ENCODE data around the gene USP31.

Gene USP31

DNA sequence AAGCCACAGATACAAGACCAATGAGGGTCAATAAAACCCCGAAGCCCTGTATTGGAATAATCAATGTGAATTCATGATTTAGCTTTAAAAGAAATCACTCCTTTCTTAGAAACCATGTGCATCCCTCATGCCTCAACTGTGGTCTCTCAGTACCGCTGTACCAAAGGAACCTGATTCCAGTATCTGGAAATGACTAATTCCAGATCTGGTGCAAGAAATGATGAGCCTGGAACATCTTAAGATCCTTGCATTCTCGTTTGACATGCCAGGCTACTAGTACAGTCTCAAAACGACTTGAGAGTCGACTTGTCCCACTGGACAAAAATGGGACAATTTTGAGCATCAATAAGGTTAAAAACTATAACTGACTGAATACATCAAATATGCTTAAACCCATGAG, 21.2 kb downstream of the USP31 start:
- no peaks in the 10 kb centered on the region for H3K27me3 Mint-ChIP-seq
- no peak overlapping the region for H3K27ac Mint-ChIP-seq
- no peak for DNase-seq
- no peak overlapping the region for H3K4me3 Mint-ChIP-seq
- H3K9me3 Mint-ChIP-seq = no peaks in the 10 kb centered on the region
- H3K4me1 Mint-ChIP-seq = peaks cover 20% of the 10 kb centered on the region
- no peak for ATAC-seq

DNA sequence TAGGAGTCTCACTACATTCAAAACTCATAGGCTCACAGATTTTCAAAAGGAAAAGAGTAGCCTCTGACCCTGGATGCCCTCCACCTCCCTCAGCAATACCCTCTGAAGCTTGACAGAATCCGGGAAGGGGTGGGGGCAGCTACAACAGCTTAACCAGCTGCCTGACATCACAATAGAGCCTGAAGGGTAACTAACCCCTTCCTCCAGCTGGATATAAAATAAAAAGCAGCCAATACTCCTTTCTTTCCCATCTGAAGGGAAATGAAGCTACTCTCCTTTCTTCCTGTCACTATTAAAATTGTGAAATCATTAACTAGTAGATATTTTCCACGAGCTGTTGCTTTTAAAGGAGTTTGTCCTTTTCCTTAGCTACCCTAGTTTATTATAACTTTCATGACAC, 24.0 kb downstream of the USP31 start:
- Mint-ChIP-seq H3K4me1 (peaks cover 36% of the 10 kb centered on the region), H3K27me3 (no peaks in the 10 kb centered on the region), H3K4me3 (no peak overlapping the region), H3K27ac (no peak overlapping the region), H3K9me3 (no peaks in the 10 kb centered on the region)
- DNase-seq (no peak), ATAC-seq (no peak)

DNA sequence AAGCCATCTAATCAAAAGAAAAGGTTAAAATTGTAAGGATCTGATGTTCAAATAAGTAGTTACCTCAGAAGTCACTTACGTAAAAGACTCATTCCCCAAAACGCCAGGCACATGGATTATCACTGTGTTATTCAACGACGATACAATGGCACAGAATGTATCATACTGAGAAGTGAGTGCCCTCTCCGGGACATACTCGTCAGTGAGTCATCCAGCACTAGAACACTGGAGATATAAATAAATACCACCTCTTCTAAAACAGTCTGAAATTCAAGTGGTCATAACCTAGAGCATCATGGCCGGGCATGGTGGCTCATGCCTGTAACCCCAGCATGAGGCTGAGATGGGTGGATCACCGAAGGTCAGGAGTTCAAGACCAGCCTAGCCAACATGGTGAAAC, 24.9 kb downstream of the USP31 start:
- Mint-ChIP-seq H3K27ac (no peak overlapping the region), H3K4me3 (no peak overlapping the region), H3K9me3 (no peaks in the 10 kb centered on the region), H3K4me1 (peaks cover 38% of the 10 kb centered on the region), H3K27me3 (no peaks in the 10 kb centered on the region)
- DNase-seq (no peak), ATAC-seq (peak; percentile 40)

DNA sequence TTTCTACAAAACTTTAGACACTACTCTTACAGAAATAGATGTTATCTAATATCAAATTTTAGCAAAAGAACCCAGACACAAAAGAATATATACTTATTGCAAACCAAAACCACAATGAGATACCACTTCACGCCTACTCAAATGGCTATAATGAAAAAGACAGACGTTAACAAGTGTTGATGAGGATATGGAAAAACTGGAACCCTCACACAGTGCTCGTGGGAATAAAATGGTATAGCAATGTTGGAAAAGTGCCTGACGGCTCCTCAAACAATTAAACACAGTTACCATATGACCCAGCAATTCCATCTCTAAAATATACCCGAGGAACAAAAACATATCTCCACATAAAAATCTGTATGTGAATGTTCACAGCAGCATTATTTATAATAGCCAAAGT, 27.1 kb downstream of the USP31 start:
- DNase-seq = no peak
- Mint-ChIP-seq H3K27ac (no peak overlapping the region), H3K9me3 (no peaks in the 10 kb centered on the region), H3K27me3 (no peaks in the 10 kb centered on the region), H3K4me3 (no peak overlapping the region), H3K4me1 (peaks cover 38% of the 10 kb centered on the region)
- ATAC-seq = no peak

DNA sequence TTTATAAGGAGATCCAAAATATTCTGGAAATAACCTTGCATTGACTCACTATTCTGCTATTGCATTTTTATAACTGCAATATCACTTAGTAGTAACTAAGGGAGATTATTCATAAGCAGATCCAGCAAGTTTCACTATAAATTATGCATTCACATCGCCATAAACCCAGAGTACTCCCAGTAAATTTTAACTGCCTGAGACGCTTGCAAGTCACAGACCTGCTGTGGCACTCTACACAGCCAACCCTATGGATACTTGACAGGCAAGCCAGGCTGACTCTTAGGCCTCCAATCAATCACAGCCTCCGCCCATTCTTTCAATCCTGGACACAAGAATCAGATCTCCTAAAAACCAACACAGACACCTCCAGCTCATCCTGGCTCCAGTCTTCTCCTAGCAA, 28.2 kb downstream of the USP31 start:
- Mint-ChIP-seq H3K9me3 (no peaks in the 10 kb centered on the region), H3K4me1 (peaks cover 38% of the 10 kb centered on the region), H3K4me3 (no peak overlapping the region), H3K27me3 (no peaks in the 10 kb centered on the region), H3K27ac (no peak overlapping the region)
- ATAC-seq = no peak
- no peak for DNase-seq

DNA sequence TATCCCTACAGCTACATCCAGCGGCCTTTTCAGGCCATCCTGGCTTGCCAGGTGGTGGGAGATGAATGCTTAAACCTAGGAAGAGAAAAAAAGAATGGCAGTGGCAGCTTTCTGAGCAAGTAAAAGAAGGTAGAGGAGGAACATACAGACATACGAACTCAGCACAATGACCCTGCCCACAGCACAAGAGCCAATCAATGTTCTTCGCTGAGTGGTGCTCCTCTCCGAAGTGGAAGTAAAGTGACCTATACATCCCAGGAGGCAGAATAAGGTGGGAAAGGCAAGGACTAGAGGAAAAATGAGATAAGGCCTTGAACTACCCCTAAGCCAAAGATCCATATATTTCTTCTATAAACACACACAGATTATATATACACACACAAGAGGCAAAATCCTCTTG, 28.7 kb downstream of the USP31 start:
- no peaks in the 10 kb centered on the region for H3K9me3 Mint-ChIP-seq
- ATAC-seq (no peak), DNase-seq (no peak)
- H3K4me3 Mint-ChIP-seq = no peak overlapping the region
- H3K4me1 Mint-ChIP-seq = peaks cover 38% of the 10 kb centered on the region
- no peak overlapping the region for H3K27ac Mint-ChIP-seq
- H3K27me3 Mint-ChIP-seq = no peaks in the 10 kb centered on the region

DNA sequence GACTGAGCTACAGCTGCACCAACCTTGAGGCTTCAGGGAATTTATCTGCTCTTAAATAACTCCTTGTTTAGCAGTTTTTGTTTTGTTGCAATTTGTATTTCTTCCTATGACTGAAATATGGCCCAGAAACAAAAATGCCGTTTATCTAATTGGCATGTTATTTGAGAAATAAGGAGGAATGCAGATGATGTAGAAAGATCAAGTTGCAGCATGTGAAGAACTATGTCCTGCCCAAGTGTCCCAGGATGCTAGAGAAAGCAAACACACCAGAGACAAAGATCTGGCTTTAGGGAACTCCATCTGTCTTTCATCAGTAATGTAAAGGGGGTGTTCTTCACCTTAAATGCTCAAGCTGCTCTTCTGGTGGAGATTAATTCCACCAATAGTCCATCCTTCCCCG, 29.7 kb downstream of the USP31 start:
- no peaks in the 10 kb centered on the region for H3K27me3 Mint-ChIP-seq
- H3K4me3 Mint-ChIP-seq = no peak overlapping the region
- no peaks in the 10 kb centered on the region for H3K9me3 Mint-ChIP-seq
- DNase-seq (no peak), ATAC-seq (no peak)
- peaks cover 30% of the 10 kb centered on the region for H3K4me1 Mint-ChIP-seq
- H3K27ac Mint-ChIP-seq = no peak overlapping the region

DNA sequence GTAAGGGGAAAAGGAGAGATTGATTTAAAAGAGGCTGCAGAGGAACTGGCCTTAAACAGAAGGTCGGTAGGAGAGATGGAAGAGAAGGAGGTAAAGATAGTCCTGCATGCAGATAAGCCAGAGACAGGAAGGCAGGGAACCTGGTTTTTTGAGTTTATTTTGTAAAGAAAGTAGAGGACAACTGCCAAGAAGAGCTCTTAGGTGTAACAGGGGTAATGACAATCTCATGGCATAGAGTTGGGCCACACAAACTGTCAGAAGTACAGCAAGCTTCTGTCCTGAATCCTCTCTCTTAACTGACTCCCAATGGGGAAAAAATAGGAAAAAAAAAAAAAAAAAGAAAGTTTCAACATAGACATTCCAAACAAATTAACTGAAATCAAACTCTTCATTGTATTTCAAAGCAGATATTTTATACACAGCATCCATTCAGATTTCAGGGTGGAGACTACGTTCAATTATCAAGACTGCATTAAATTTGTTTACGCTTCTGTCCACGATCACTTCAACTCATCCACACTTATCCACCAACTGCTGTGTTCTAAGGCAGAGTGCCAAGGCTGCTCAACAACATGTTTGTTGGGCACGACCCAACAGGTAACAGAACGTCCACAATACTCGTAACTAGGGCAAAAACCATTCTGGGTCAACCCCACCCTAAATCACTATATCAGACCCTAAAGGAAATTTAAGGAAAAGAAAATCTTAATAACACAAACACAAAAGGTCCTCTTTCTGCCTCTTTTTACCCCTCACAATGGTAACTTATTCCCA, 34.9 kb downstream of the USP31 start:
- Mint-ChIP-seq H3K9me3 (no peaks in the 10 kb centered on the region), H3K27me3 (no peaks in the 10 kb centered on the region), H3K4me3 (no peak overlapping the region), H3K4me1 (no peaks in the 10 kb centered on the region), H3K27ac (no peak overlapping the region)
- DNase-seq = no peak
- ATAC-seq = no peak

DNA sequence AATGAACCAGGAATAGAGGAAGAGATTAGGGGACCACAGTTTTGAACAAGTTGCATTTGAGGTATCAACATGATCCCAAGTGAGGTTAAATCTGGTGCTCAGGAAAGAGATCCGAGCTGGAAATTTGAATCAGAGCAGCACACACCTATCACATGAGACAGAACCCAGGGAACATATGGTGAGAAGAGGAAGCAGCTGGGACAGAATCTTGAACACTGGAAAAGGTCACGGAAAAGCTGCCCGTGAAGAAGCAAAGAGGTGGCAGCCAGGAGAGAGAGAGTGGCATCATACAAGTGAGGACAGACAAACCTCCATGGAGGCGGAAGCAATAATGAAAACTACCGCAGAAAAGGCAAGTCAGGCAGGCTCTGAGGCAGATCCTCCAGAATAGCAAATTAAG, 36.1 kb downstream of the USP31 start:
- ATAC-seq = no peak
- Mint-ChIP-seq H3K27ac (no peak overlapping the region), H3K4me3 (no peak overlapping the region)

DNA sequence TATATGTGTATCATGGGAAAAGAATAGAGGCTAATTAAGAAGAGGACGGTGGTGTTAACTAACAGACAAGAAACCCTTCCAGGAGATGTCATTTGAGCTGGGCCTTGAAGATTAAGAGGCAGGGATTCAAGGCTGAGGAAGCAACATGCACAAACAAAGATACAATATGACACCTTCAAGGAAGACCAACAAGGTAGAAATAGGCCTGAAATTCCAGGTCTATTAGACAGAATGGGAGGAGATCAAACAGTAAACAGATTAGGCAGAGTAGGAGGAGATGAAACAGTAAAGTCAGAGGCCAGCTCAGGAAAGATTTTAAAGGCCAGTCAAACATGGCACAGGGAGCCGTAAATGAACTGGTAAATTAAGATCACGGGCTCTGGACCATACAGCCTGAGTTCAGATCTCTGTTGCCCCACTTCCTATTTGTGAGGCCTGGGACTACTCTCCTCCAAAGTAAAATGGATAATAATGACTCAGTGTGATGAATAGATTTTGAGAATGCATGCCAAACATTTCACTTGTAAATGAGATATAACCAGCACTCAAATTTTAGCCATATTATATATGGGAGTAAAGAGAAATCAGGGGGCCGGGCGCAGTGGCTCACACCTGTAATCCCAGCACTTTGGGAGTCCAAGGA, 38.9 kb downstream of the USP31 start:
- H3K27me3 Mint-ChIP-seq = no peaks in the 10 kb centered on the region
- H3K4me3 Mint-ChIP-seq = no peak overlapping the region
- no peak for ATAC-seq
- H3K4me1 Mint-ChIP-seq = no peaks in the 10 kb centered on the region
- no peak for DNase-seq
- no peak overlapping the region for H3K27ac Mint-ChIP-seq
- H3K9me3 Mint-ChIP-seq = no peaks in the 10 kb centered on the region

More for the DNA sequence above, 36.1 kb downstream of the USP31 start:
- Mint-ChIP-seq H3K9me3 (no peaks in the 10 kb centered on the region), H3K4me1 (no peaks in the 10 kb centered on the region), H3K27me3 (no peaks in the 10 kb centered on the region)
- no peak for DNase-seq

DNA sequence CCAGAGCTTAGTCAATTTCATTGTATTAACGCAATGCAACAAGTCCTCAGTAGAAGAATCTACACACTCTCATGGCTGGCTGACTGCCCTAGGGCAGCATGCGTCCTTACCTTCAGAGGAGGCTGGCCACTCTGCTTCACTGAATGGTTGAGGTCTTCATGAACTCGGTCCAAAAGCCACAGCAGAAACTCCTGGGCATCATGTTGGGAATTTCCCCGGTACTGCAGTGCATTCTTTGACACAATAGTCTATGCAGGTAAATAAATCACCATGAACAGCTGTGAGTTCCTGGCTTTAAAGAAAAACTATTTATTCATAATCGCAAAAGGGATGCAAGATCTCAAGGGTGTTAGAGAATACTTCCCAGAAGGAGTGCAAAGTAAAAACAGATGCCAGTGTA, 41.3 kb downstream of the USP31 start:
- H3K27me3 Mint-ChIP-seq = no peaks in the 10 kb centered on the region
- H3K27ac Mint-ChIP-seq = no peak overlapping the region
- ATAC-seq (no peak), DNase-seq (no peak)
- H3K4me1 Mint-ChIP-seq = no peaks in the 10 kb centered on the region
- H3K4me3 Mint-ChIP-seq = no peak overlapping the region
- H3K9me3 Mint-ChIP-seq = no peaks in the 10 kb centered on the region

DNA sequence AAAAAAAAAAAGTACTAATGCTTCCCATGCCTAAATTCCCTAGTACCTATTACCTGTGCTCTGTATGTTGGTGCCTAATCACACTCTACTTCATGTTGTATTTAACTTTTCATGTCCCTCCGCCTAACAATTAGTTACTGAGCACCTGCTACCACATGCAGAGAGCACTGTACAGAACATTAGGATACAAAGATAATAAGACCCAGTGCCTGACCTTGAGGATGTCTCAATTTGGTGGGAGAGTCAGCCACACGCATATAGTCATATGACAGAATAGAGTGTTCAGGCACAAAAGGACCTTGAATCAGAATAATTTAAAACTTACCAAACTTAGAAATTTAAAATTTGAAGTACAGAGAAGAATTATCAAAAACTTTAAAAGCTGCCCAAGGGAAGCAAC, 42.1 kb downstream of the USP31 start:
- no peak for DNase-seq
- no peaks in the 10 kb centered on the region for H3K4me1 Mint-ChIP-seq
- ATAC-seq = no peak
- H3K9me3 Mint-ChIP-seq = no peaks in the 10 kb centered on the region
- H3K27me3 Mint-ChIP-seq = no peaks in the 10 kb centered on the region
- H3K27ac Mint-ChIP-seq = no peak overlapping the region
- H3K4me3 Mint-ChIP-seq = no peak overlapping the region

DNA sequence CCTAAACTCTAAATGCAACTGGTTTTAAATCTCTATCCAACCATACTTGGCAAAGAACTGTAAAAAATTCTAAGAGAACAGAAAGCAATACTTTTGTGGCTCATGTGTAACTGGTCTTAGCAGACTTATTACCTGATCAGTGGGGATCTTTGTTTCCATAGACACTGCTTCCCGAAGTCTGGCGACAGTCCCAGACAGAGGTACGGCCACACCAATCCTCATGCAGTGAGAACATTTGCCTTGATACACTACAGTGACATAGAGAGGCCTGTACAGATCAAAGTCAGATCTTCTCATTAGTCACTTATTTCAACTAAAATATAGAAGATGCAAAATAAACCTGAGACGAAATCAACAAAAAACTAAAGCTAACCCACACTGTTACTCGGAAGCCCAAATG, 43.9 kb downstream of the USP31 start:
- no peak overlapping the region for H3K27ac Mint-ChIP-seq
- DNase-seq (no peak), ATAC-seq (no peak)
- no peaks in the 10 kb centered on the region for H3K4me1 Mint-ChIP-seq
- H3K9me3 Mint-ChIP-seq = no peaks in the 10 kb centered on the region
- no peak overlapping the region for H3K4me3 Mint-ChIP-seq
- no peaks in the 10 kb centered on the region for H3K27me3 Mint-ChIP-seq

DNA sequence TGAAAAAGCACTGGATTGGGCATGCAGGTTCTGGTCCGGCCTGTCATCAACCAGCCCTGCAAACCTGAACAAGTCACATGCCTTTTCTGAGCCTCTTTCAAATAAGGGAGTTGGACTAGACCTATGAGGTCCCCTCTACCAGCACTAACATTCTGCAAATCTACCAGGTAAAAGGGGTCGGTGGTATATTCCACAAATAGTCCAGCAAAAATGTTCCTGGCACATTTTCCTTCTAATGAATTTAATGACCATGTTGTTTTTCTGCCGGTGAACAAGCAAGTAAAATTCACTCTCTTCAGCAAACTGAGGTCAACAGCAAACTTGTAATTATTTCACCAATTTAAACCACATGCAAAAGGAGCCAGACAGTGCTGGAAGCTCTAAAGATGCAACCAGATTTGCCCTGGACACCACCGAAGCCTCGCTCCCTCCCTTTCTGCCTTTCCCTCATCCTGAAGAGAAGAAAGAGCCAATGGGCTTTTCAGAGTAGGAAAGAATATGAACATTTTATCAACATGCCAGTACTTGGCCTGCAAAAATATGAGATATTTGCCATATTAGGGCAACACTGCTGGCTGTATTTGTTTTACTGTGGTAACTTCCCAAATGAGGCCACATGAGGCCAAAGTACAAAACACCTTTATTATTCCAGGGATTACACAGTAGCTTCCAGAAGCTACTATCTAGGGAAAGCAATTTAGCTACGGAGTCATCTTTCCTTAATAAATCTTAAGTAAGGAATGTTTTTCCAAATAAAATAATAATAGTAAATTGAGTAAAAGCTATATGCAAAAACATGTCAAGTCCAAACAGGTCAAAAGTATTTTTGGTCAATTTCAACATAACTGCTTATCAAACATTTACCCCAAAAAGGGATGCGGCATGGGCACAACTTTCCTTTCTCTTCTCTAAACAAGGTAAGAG, 45.0 kb downstream of the USP31 start:
- H3K4me1 Mint-ChIP-seq = no peaks in the 10 kb centered on the region
- no peak overlapping the region for H3K27ac Mint-ChIP-seq
- H3K4me3 Mint-ChIP-seq = no peak overlapping the region
- H3K9me3 Mint-ChIP-seq = no peaks in the 10 kb centered on the region
- ATAC-seq = no peak
- DNase-seq = no peak
- H3K27me3 Mint-ChIP-seq = no peaks in the 10 kb centered on the region

DNA sequence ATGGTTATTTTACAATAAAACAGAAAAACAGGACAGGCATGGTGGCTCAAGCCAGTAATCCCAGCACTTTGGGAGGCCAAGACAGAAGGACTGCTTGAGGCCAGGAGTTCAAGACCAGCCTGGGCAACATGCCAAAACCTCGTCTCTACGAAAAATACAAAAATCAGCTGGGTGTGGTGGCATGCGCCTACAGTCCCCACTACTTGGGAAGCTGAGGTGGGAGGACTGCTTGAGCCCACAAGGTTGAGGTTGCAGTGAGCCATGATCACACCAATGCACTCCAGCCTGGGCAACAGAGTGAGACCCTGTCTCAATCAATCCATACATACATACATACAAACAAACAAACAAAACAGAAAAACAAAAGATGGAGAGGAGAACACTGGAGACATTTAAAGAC, 45.6 kb downstream of the USP31 start:
- H3K27me3 Mint-ChIP-seq = no peaks in the 10 kb centered on the region

DNA sequence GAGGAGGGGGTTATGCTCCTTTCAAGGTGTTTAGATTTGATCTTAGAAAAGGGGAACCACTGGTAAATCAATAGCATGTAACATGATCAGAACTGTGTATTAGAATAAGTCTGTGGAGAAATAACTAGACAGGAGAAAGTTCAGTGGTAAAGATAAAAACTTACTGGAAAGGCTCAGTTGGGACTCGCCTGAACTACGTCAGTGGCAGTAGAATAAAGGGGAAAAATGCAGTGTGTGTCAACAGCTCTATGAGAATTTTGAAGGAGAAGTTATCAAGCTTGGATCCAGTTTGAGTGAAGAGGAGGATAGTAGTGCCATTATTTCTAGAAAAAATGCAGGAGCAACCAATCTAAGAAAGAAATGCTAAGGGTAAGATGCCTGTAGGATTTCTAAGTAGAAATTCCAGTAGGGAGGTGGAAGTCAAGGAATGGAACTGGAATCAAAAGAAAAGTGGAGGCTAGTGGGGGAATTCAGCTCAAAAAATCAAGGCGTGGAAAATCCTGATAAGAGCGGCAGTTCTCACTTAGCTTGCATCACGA, 48.2 kb downstream of the USP31 start:
- peaks cover 13% of the 10 kb centered on the region for H3K4me1 Mint-ChIP-seq
- ATAC-seq (no peak), DNase-seq (no peak)
- no peaks in the 10 kb centered on the region for H3K27me3 Mint-ChIP-seq
- H3K9me3 Mint-ChIP-seq = no peaks in the 10 kb centered on the region
- H3K27ac Mint-ChIP-seq = no peak overlapping the region
- no peak overlapping the region for H3K4me3 Mint-ChIP-seq

More for the DNA sequence above, 45.6 kb downstream of the USP31 start:
- Mint-ChIP-seq H3K4me1 (no peaks in the 10 kb centered on the region), H3K9me3 (no peaks in the 10 kb centered on the region), H3K27ac (no peak overlapping the region), H3K4me3 (no peak overlapping the region)
- DNase-seq (no peak), ATAC-seq (no peak)

Data from stimulated activated naive CD8-positive, alpha-beta T cell treated with anti-CD3 and anti-CD28 coated beads, Interleukin-15, amount 100 ng/mL, for 72 hours (primary cell).